H4 (cell line): ENCODE measurements around the gene ZNF512B. TPM values are rescaled to one million over a fixed set of nuclear protein-coding genes. Genes with fewer than 3 reads are reported as not detected.
"Not testable (repeated sequence)": the region's sequence is repeated elsewhere in the genome, so short reads cannot be mapped to it uniquely, and the experiment has no call there.

ENCODE experiments used
- DNase-seq: peaks from one replicate; pipeline ENCODE4 v3.0.0-alpha.2; 2015; ENCODE audit warnings: low spot score
- total RNA-seq: library from RNA; depleted of rRNA; stranded (reverse); fragments of >200 nt; shearing (Covaris generic); gene quantifications from 2 replicates; pipeline ENCODE4 v1.2.3, GENCODE V29; 2014

Gene ZNF512B
- total RNA-seq, 1 experiment from 2014 or later: 2.2 TPM

GRCh38 chr20:63978319-63979228 lies 8.8 kb upstream of the ZNF512B start:
- DNase-seq: no peak

DNA sequence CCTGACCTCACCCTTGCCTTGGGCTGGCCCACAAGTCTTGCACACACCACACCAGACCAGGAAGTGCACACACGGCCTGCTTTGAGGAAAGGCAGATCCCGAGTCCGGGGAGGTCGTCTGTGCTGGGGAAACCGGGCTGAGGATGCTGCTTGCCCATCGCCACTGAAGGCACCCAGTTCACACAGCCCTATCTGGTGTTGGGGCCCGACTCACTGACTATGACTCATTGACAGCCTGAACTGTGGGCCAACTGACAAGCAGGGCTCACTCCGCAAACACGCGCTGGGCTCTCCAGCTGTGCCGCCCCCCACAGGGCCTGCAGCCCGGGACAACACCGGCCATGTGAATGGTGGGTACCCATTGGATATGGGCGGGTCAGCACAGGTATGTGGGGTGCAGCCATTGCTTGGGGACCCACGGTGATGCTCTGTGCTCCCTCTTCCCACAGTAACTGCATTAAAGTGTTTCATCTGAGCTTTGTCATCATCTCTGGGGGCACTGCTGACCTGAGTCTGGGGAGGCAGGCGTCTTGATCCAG lies 8.1 kb upstream of the ZNF512B start:
- DNase-seq: no peak

GRCh38 chr20:63976980-63977738 lies 7.4 kb upstream of the ZNF512B start:
- DNase-seq: no peak

GRCh38 chr20:63976511-63976910 lies 6.8 kb upstream of the ZNF512B start:
- not testable (repeated sequence) for DNase-seq

GRCh38 chr20:63974402-63975200 lies 4.9 kb upstream of the ZNF512B start:
- peak; percentile 50 for DNase-seq

- DNase-seq: peak; percentile 74
These were observed 4.1 kb upstream of the ZNF512B start for GRCh38 chr20:63973636-63974401.

DNA sequence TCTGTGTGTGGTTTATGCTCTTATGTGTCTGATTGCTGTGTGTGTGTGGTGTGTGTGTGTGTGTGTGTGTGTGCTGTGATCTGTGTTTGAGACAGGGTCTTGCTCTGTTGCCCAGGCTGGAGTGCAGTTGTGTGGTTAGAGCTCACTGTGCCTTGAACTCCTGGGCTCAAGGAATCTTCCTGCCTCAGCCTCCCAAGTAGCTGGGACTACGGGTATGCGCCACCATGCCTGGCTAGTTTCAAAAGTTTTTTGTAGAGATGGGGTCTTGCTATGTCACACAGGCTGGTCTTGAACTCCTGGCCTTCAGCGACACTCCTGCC lies 3.4 kb upstream of the ZNF512B start:
- DNase-seq: no peak

GRCh38 chr20:63972312-63973159 lies 2.8 kb upstream of the ZNF512B start:
- DNase-seq: no peak

DNA sequence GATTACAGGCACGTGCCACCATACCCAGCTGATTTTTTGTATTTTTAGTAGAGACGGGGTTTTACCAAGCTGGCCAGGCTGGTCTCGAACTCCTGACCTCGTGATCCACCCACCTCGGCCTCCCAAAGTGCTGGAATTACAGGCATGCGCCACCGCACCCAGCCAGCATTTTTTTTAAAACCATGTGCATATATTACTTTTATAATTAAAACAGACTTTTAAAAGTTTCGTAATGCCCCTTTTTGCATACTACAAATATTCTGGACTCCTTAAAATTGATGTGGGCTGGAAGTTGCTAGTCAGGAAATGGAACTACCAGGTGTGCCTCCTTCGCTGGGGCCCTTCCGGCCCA lies 2.2 kb upstream of the ZNF512B start:
- not testable (repeated sequence) for DNase-seq

DNA sequence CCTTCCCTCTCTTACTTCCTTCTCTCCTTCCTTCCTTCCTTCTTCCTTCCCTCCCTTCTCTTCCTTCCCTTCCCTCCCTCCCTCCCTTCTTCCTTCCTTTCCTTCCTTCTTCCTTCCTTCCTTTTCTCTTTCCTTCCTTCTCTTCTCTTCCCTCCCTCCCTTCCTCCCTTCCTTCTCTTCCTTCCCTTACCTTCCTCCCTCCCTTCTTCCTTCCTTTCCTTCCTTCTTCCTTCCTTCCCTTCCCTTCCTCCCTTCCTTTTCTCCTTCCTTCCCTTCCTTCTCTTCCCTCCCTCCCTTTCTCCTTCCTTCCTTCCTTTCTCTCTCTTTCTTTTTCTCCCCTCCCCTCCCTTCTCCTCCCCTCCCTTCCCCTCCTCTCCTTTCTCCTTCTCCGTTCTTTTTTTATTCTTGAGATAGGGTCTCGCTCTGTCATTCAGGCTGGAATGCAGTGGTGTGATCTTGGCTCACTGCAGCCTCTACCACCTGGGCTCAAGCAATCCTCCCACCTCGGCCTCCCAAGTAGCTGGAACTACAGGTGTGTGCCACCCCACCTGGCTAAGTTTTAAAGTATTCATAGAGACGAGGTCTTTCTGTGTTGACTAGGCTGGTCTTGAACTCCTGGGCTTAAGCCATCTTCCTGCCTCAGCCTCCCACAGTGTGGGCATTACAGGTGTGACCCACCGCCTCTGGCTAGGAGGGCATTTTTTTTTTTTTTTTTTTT lies 1.1 kb upstream of the ZNF512B start:
- DNase-seq: no peak

DNA sequence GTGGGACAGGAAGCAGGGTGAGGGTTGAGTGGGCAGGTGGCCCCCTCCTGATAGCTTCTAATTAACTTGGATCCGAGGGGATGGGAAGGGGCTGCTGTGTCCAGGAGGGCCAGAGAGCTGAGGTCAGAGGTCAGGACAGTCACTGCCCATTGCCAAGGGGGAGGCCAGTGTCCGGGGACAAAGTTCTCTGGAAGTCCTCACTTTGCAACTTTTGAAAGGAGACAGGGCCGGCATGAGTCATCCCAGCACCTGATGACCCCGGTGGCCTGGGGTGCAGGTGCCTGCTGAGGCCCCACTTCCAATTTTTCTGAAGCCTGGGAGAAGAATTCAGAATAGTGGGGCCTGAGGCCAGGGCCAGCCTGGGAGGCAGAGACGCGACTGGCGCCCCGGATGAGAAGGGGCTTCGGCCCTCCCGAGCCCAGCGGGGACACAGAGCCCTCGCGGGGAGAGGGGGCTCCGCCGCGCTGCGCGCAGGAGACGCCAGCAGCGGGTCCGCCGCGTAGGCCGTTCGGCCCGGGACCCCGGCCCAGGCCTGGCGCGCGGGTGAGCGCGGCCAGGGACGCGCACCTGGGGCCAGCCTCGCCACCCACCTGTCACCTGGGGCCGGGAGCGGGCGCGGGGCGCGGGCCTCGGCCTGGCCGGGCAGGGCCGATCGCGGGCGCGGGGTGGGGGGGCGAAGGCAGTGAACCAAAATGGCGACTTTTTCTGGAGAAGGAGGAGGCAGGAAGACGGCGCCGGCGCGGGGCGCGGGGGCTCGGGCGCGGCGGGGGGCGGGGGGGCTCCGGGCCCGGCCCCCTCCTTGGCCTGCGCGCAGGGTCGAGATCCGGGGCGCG lies 586 bp downstream of the ZNF512B start:
- no peak for DNase-seq

GRCh38 chr20:63968136-63968927 lies 1.4 kb downstream of the ZNF512B start:
- DNase-seq: no peak

- DNase-seq: no peak
These were observed 2.2 kb downstream of the ZNF512B start for GRCh38 chr20:63967330-63968135.

GRCh38 chr20:63966944-63967322 lies 2.8 kb downstream of the ZNF512B start:
- DNase-seq: no peak

- DNase-seq: no peak
These were observed 3.4 kb downstream of the ZNF512B start for GRCh38 chr20:63966172-63966943.

- no peak for DNase-seq
These were observed 5.3 kb downstream of the ZNF512B start for GRCh38 chr20:63964412-63964811.
